GM18499 (cell line): ENCODE data around the gene CD79A.

Experiments
- ATAC-seq: cut with Tn5 transposase; IDR thresholded peaks from one replicate; pipeline ENCODE4 v1.9.1; 2021; ENCODE audit warnings: moderate number of reproducible peaks; ENCODE audit not compliant: insufficient read depth, unreplicated experiment

Gene CD79A

GRCh38 chr19:41876847-41877832 is at the start of gene CD79A:
TSS of gene CD79A (plus strand) at chr19:41877279. CDS start at chr19:41877305, 26 bp downstream.
- no peak for ATAC-seq

DNA sequence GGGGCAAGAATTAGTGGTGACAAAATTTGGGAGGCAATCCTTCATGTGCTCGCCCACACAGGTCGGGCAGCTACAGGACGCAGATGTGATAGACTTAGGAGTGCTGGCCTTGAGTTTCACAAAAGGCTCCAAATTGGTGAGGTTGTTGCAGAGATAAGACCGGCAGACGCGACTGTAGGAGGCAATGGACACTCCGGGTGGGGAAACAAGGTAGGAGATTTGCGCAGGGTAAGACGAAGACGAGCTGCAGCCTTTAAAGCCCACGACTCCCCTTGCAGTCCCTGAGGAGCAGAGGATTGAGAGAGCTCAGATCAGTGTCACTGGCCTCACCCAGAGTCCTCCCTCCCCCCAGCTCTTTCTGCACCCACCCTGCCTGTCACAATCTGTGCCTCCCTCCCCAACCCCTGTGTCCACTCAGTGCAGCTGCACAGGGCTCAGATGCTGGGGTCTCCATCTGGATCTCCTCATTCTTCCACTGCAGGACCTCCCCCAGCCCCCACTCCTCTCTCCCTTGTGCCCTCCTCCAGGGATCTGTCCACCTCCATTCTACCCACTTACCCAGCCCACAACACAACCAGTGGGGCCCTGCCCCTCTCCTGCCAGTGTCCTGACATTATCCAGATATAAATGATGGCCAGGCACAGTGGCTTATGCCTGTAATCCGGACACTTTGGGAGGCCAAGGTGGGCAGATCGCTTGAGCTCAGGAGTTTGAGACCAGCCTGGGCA is 38.9 kb upstream of the CD79A start:
- no peak for ATAC-seq

- no peak for ATAC-seq
Measured at GRCh38 chr19:41839211-41839610, 37.9 kb upstream of the CD79A start.

DNA sequence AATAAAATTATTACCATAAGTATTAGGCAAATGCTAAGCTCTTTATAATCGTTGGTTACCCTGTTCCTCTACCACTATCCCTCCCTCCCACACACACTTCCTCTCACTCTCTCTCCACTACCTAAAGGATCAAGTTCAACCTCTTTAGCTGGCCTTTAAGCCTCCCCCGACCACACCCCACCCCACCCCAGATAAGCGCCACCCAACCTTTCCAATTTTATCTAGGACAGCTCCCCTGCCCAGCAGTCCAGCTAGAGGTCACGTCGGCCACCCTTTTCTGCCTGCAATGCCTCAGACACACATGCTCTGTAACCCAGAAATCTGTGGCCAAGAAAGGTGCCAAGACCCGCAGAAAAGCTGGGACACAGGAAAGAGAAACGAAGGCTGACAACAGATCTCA is 33.7 kb upstream of the CD79A start:
- ATAC-seq: no peak

DNA sequence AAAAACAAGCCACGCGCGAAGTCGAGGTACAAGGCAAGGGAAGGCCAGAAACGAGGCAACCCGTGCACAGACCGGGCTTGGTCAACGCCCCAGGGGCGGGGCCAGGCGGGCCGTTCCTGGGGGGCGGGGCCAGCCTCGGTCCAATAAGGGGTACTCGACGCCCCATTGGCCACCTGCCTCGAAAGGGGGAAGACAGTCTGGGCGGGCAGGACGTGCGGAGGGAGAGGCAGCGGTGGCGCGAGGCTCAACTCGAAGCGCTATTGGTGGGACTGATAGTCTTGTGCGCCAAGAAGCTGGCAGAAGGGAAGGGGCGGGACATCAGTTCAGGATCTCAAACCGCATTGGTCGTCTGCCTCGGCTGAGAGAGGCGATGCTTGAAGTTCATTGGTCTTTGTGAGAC is 32.5 kb upstream of the CD79A start, which contains the start of gene LYPD4:
TSS of gene LYPD4 (minus strand) at position 83 of the 400 bp plus-strand sequence. CDS start 5,398 bp downstream, outside the sequence.
- no peak for ATAC-seq

- ATAC-seq: no peak
Measured at GRCh38 chr19:41845001-41845050, 32.3 kb upstream of the CD79A start, which contains the start of gene DMRTC2. TSS of gene DMRTC2 (plus strand) at chr19:41845042. CDS start at chr19:41847429, 2,387 bp downstream.

- ATAC-seq: no peak
Measured at GRCh38 chr19:41845051-41845590, 32.0 kb upstream of the CD79A start.

- no peak for ATAC-seq
Measured at GRCh38 chr19:41847351-41848105, 29.6 kb upstream of the CD79A start.

DNA sequence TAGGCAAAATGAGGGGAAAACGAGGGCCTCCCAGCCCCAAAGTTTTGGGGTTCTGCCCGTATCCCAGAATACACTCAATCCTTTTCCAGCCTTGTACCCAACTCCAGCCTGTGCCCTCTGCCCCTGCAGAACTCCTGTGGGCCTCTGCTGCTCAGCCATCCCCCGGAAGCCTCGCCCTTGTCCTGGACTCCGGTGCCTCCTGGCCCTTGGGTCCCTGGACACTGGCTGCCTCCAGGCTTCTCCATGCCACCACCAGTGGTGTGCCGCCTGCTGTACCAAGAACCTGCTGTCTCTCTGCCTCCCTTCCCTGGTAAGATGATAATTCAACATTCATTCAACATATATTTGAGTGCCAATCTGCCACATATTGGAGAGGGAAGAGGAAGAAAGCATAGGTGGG is 28.4 kb upstream of the CD79A start:
- no peak for ATAC-seq

DNA sequence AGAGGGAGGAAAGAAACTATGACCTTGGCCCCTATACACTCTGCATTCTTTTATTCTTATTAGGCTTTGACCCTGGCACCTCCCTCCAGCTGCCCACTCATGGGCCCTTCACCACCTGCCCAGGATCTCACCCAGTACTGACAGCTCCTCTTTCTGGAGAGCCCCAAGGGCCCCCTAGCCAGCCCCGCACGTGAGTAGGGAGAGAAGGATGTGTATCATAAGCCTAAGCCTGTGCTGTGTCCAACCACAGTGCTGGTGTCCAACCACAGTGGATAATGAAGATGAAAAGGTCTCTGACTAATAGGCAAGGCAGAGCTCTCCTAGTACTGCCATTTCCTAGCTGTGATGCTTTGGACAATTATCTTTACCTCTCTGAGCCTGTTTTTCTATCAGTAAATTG is 28.0 kb upstream of the CD79A start:
- no peak for ATAC-seq

DNA sequence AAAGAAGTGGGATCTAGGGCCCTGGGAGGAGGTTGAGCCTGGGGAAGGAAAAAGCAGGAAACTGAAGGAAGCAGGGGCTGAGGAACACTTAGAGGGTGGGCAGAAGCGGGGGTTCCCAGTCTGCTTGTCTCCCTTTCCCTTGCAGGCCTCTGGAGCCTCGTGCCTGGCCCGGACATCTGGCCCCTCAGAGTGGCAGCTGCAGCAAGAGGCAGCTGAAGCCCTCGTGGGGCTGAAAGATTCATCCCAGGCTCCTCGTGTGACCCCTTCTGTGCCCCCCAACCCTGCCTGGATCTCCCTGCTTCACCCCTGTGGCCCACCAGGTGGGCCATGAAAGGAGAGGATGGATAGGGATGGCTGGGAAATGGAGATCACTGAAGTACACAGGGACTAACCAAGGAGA is 26.7 kb upstream of the CD79A start:
- no peak for ATAC-seq

DNA sequence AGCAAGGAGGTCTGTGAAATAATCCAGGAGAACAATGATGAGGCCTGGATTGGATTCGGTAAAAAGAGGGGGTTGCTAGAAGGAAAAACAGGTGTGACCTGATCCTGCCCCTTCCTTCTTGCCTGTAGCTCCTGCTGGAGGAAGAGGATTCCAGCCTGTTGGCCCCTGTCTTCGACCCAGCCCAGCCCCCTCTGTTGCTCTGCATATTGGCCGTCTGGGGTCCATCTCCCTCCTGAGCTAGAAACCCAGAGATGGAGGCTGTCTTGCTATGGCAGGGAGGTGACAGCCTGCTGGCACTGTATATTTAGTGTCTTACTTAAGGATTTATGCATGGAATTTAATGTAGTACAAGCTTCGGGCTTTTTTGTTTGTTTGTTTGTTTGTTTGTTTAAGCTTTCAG is 25.6 kb upstream of the CD79A start:
- no peak for ATAC-seq

DNA sequence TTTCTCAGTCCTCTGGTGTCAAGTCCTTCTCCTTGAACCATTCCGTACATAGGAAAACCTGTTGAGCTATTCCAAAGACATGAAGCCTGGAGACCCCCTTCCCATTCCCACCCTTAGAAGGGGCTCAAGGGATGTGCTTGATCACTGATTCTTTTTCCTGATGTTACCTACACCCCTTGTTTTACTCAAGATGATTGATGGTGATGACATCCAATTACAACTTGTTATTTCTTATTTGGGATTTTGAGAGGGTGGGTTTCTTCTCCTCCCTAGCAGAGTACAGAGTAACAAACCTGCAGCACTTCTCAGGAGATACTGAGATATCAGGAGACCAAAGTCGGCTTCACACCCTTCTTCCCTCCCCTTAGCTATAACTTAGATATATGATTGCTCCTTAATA is 23.7 kb upstream of the CD79A start:
- ATAC-seq: no peak

- no peak for ATAC-seq
Measured at GRCh38 chr19:41853768-41854167, 23.3 kb upstream of the CD79A start.

GRCh38 chr19:41859213-41859617 is 17.9 kb upstream of the CD79A start:
- ATAC-seq: no peak

DNA sequence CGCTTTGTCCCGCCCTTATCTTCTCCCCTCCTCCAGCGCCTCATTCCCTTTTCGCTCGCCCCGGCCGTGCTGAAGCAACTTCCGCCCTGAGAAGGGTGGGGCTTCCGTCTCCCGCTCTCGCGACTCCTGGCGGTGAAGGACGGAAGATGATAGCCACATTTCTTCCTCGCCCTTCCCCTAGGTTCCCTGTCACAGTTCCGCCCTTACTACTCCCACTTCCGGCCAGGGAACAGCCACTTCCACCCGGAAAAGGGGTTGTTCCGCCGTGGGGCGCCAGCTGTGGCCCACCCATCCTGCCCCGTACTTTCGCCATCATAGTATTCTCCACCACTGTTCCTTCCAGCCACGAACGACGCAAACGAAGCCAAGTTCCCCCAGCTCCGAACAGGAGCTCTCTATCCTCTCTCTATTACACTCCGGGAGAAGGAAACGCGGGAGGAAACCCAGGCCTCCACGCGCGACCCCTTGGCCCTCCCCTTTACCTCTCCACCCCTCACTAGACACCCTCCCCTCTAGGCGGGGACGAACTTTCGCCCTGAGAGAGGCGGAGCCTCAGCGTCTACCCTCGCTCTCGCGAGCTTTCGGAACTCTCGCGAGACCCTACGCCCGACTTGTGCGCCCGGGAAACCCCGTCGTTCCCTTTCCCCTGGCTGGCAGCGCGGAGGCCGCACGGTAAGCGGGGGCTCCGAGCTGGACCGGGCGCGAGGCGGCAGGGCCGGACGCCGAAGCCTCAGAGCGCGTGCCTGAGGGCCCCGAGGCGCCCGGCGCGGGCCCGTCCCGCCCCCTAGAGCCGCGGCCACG is 17.3 kb upstream of the CD79A start, which contains the start of gene RPS19:
TSS of gene RPS19 (plus strand) at position 638 of the 801 bp plus-strand sequence. CDS start 520 bp downstream, outside the sequence.
- ATAC-seq: peak; percentile 65

GRCh38 chr19:41860419-41861115 is 16.5 kb upstream of the CD79A start:
- no peak for ATAC-seq

DNA sequence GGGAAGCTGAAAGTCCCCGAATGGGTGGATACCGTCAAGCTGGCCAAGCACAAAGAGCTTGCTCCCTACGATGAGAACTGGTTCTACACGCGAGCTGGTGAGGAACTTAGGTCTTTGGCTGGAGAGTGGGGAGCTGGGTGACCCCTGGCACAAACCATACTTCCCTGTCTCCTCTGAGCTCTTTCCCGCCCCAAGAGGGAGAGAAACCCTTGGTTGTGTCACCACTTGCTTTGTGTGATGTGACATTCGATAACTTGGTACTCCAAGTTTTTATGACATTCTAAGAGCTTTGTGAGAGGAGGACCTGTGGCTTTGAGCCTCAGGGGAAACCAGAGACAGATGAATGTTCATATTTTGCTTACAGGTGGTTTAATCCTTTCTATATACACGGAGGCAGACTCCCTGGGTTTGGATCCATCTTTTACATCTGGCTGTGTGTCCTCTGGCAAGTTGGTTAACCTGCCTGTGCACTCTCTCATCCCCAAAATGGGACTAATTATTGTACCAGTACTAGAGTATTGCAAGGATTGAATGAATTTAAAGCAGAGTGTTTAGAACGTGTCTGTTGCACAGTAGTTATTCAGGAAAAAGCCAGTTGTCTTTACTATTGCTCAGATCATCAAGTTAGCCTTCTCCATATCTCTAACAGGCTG is 15.8 kb upstream of the CD79A start:
- no peak for ATAC-seq

GRCh38 chr19:41861846-41862245 is 15.2 kb upstream of the CD79A start:
- no peak for ATAC-seq
